Lower leg skin (tissue), 4 donors: ENCODE data around the gene DYNC1I1. TPM values are rescaled to one million over a fixed set of nuclear protein-coding genes. Genes with fewer than 3 reads are reported as not detected.

Experiments
- DNase-seq, 2 donors: peaks; one replicate each; pipeline ENCODE4 v3.0.0-alpha.2; 2019; ENCODE audit warnings: low spot score in 2 of 2
- H3K4me3 ChIP-seq: fragments of 200-600 bp; sonication (generic); 2 replicates; pipeline ENCODE4 v1.5.1; 2017; ENCODE audit warnings: mild to moderate bottlenecking, low read depth; ENCODE audit not compliant: poor library complexity, severe bottlenecking
- CTCF ChIP-seq, 3 donors: fragments of 450-650 bp; IDR thresholded peaks; one replicate each; pipeline ENCODE4 v1.5.1; 2016; ENCODE audit warnings: antibody characterized with exemption in 3 of 3, mild to moderate bottlenecking in 3 of 3, moderate library complexity in 2 of 3
- POLR2A ChIP-seq, 2 donors: fragments of 450-650 bp; IDR thresholded peaks; one replicate each; pipeline ENCODE4 v1.6.1; 2016 to 2017; ENCODE audit warnings: antibody characterized with exemption in 2 of 2, mild to moderate bottlenecking in 1 of 2, moderate library complexity in 1 of 2
- WGBS, 2 donors: methylation state at CpG; one replicate each; pipeline ENCODE4 v1.1.5; 2018; 5-methylcytosine and 5-hydroxymethylcytosine counted together
- intact Hi-C: fragments of 100-400 bp; cut with DNase I; formaldehyde crosslinking; loops from one replicate; pipeline ENCODE4 v1.15.0; 2023; ENCODE audit warnings: low total_unique reads
- total RNA-seq, 4 donors: library from RNA; depleted of rRNA; stranded (reverse); fragments of >200 nt; gene quantifications; one replicate each; pipeline ENCODE4 v1.1.0, GENCODE V29; 2016

The DYNC1I1 gene
- total RNA-seq, 4 donors from 2014 or later: 0.97 to 7.6 (median 3.7) TPM

- WGBS, 2 donors: 71 to 86% methylated on average over 2 of the region's 2 CpGs
- TF ChIP-seq CTCF (IDR thresholded peaks at IDR 0.05) (no peak), POLR2A (IDR thresholded peaks at IDR 0.05) (no peak)
- intact Hi-C loops: no loop called here
- no peak for DNase-seq
- H3K4me3 ChIP-seq: no peak overlapping the region
Observed at GRCh38 chr7:96135241-96135640, 362.9 kb downstream of the DYNC1I1 start.

GRCh38 chr7:96136600-96137239 is 364.4 kb downstream of the DYNC1I1 start:
- WGBS, 2 donors: 56 to 83% methylated on average over 5 of the region's 5 CpGs
- H3K4me3 ChIP-seq: no peak overlapping the region
- no peak for DNase-seq
- TF ChIP-seq CTCF (IDR thresholded peaks at IDR 0.05): no peak
- no peak for TF ChIP-seq POLR2A (IDR thresholded peaks at IDR 0.05)
- intact Hi-C loops: no loop called here

- intact Hi-C loops: no loop called here
- WGBS, 2 donors: 89 to 93% methylated on average over 1 of the region's 1 CpG
- no peak overlapping the region for H3K4me3 ChIP-seq
- DNase-seq: no peak
- TF ChIP-seq POLR2A (IDR thresholded peaks at IDR 0.05): no peak
- no peak for TF ChIP-seq CTCF (IDR thresholded peaks at IDR 0.05)
Observed at GRCh38 chr7:96143495-96144259, 371.3 kb downstream of the DYNC1I1 start.

GRCh38 chr7:96144260-96144526 is 371.8 kb downstream of the DYNC1I1 start:
- intact Hi-C loops: no loop called here

More at GRCh38 chr7:96144260-96144526, 371.8 kb downstream of the DYNC1I1 start:
- no peak for DNase-seq
- TF ChIP-seq POLR2A (IDR thresholded peaks at IDR 0.05): no peak
- no peak for TF ChIP-seq CTCF (IDR thresholded peaks at IDR 0.05)
- H3K4me3 ChIP-seq: no peak overlapping the region
- 92 to 100% methylated on average over 1 of the region's 1 CpG for WGBS, 2 donors

Other genes with a start within 250 kb of the DYNC1I1 start
- gene PDK4, start 176.0 kb upstream of the DYNC1I1 start, total RNA-seq: 1,000 to 10,000 TPM in 2 of 4 donors, 100 to 1,000 TPM in 1, 10 to 100 TPM in 1; 64.3 to 1,085 (median 625) TPM